ENCODE data around the gene FBXO41. TPM values are rescaled to one million over a fixed set of nuclear protein-coding genes. Genes with fewer than 3 reads are reported as not detected.
"Not testable (repeated sequence)": the region's sequence is repeated elsewhere in the genome, so short reads cannot be mapped to it uniquely, and the experiment has no call there.

FBXO41 gene
- polyA plus RNA-seq, 3 donors: 1.8 to 3.0 (median 1.8) TPM

DNA sequence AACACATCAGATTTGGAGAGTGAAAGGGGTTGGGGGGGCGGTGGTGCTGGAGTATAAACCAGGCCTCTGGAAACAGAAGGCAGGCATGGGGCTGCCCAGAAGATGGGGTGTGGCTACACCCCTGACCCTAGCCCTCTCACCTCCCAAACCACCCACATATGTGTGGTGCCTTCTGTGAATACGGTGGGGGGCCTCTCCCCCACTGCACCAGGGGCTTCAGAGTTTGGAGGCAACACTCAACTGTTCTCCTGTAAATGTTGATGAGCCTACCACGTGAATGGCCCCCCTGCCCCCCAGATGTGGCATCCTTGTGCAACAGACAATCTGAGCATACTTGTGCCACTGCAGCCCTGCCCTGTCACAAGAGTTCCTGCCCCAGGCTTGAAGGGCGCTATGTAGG lies 19.5 kb downstream of the FBXO41 start:
- no peak for DNase-seq (ENCODE audit: extremely low read depth in 1 of 11, low read depth in 9 of 11, low spot score in 4 of 11)

DNA sequence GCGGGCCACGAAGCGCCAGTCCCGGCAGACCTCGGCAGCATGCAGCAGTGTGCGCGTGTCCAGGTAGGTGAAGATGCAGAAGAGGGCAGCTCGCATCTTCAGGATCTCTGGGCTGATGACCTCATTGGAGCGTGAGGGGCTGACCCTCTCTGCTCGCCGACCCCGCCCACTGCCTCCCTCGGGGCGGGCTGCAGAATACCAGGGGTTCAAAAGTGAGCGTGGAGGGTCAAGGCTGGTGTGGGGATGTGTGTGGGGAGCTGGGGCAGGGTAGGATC lies 20.0 kb downstream of the FBXO41 start:
- no peak for DNase-seq (ENCODE audit: extremely low read depth in 1 of 11, low read depth in 9 of 11, low spot score in 4 of 11)

DNA sequence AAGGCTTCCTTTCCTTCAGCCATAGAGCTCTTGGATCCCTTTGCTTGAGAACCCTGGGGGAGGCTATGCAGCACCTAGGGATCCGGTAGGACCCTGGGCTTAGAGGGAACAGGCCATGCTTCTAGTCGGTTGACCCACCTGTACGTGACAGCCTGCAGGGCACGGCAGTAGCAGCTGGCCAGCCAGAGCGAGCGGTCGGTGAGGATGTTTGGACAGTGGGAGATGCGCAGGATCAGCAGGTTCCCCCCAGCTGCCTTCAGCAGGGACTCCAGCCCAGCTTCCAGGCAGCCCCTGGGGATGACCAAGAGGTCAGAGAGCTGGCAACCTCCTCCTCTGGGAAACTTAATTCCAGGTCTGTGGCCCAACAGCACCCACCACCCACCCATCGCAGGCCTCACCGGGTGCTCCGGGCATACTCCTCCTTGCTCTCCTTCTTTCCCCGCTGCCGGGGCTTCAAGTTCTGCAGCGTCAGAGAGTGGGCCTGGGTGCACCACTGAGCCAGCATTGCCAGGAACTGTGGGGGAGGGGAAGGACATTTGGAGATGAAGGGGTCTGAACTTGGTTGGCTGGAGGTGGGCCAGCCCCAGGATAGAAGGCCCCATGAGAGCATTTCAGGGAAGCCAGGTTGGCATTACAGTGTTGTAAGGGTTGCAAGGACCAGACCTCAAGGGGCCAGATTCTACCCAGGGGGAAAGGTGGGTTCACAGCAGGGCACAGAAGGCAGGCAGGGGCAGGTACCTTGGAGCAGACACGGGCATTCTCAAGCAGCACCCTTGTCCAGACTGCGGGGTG lies 20.5 kb downstream of the FBXO41 start:
- DNase-seq (ENCODE audit: extremely low read depth in 1 of 11, low read depth in 9 of 11, low spot score in 4 of 11): no peak

DNA sequence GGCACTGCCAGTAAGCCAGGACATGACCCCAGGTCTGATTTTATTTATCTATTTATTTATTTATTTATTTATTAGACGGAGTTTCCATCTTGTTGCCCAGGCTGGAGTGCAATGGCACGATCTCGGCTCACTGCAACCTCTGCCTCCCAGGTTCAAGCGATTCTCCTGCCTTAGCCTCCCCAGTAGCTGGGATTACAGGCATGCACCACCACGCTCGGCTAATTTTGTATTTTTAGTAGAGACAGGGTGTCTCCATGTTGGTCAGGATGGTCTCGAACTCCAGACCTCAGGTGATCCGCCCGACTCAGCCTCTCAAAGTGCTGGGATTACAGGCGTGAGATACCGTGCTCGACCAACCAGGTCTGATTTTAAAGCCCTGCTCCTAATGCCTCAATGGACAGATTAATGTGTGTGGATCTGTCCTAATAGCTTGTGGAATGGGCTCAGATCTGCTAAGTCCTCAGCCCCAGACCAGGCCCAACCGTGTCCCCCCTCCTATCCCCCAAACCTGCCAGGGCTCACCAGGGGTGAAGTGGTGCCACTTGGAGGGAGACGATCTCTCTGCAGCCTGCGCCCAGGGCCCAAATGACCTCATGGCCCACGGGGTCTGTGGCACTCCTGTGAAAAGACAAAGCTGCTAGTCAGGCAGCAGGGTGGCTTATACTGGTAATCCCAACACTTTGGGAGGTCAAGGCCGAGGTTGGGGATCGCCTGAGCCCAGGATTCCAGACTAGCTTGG lies 21.4 kb downstream of the FBXO41 start:
- DNase-seq (ENCODE audit: extremely low read depth in 1 of 11, low read depth in 9 of 11, low spot score in 4 of 11): not testable (repeated sequence)

DNA sequence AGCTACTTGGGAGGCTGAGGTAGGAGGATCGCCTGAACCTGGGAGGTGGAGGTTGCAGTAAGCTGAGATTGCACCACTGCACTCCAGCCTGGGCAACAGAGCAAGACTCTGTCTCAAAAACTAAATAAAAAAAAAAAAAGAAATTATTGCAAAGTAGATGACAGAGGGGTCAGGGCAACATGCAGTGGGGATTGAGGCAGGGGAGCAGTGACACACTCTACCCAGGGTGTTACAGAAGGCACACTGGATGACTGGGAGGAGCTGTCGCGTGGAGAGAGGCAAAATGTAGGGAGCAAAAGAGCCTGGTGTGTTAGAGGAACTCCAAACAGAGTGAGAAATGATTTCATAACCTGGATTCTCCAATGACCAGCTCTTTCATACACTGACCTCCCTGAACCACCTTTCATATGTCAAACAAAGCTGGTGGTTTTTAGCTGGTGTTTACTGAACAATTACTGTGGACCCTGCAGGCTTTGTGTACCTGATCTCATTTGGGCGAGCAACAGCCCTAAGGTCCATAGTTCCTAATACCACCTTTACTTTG lies 22.1 kb downstream of the FBXO41 start:
- DNase-seq (ENCODE audit: extremely low read depth in 1 of 11, low read depth in 9 of 11, low spot score in 4 of 11): no peak

DNA sequence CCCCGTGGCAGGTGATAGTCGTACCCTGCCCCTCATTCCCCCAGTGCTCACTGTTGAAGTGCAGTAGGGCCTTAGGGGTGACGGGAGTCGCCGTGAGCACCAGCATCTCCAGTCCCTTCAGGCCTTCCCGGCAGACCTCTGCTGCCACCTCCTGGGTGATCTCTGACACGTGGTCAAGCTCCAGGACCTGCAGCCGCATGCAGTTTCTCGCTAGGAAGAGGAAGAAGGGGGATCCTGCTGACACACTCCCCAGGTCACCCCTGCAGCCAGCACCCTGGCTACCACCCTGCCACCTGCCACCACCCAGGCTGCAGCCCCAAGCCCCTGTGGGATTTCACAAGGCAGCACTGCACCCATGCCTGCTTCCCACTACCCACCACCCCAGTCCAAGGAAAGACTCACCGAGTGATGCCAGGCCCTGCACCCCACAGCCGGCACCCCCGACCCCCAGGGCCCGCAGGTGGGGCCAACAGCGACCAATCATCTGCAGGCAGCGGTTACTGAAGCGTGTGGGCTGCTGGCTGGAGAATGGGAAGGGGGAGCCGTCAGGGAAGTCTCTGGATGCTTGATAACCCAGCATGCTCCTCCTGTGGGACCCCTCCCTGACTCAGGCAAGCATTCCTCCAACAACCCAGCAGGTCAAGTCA lies 23.8 kb downstream of the FBXO41 start:
- DNase-seq (ENCODE audit: extremely low read depth in 1 of 11, low read depth in 9 of 11, low spot score in 4 of 11): no peak

DNA sequence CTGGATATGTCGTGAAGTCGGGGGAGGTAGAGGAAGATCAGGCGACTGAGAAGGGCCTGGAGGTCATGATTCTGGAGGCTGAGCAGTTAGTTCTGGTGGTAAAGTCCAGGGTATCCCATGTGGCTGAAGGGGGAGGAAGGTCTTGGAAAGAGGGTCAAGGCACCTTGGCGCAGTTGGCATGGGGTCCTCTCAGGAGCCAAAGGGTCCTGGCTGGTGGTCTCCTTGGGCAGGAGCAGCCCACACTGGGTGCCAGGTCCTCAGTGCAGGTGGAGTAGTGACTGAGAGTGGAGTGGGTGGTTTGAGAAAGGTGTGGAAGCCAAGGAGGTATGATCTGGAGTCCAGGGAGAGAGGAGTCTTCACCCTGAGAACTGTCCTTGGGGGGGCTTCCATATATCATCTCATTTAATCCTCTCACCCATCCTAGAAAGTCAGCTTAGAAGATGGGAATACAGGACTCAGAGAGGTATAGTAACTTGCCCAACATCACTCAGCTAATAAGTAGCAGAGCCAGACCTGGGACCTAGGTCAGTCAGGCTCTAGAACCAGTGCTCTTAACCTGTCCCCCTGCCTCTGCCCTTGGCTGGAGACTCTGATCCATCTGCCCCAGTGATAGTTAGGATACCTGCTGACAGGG lies 24.5 kb downstream of the FBXO41 start:
- no peak for DNase-seq (ENCODE audit: extremely low read depth in 1 of 11, low read depth in 9 of 11, low spot score in 4 of 11)

DNA sequence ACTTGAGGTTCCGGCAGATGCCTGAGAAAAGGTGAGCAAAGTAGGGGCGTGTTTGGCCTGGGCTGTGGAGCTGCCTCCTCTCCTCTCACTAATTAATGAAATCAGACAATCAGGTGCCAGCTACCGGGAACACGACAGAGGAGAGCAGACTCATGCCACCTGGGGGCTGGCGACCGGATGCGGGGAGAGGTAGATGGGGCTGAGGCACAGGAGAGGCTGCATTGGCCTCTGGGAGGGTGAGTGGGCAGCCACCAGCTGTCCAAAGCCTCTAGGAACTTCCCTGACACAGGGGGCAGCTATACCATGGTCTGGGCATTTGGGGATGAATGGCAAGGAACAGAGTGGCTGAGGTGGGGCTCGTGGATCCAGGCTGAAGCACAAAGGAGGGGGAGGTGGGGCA lies 25.0 kb downstream of the FBXO41 start:
- no peak for DNase-seq (ENCODE audit: extremely low read depth in 1 of 11, low read depth in 9 of 11, low spot score in 4 of 11)

DNA sequence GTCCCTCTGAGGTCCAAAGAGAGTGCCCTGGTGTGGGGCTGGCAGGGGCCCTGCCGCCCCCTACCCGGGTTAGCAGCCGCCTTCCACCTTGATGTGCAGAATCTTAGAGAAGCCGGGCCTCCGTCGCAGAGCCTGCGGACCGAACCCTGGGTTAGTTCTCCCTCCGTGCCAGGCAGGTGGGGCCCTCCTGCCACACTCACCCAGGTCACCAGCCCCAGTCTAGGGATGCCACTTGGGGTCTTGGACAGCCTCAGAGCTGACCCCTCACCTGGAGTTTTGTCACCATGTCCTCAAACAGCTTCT lies 25.4 kb downstream of the FBXO41 start:
- no peak for DNase-seq (ENCODE audit: extremely low read depth in 1 of 11, low read depth in 9 of 11, low spot score in 4 of 11)

DNA sequence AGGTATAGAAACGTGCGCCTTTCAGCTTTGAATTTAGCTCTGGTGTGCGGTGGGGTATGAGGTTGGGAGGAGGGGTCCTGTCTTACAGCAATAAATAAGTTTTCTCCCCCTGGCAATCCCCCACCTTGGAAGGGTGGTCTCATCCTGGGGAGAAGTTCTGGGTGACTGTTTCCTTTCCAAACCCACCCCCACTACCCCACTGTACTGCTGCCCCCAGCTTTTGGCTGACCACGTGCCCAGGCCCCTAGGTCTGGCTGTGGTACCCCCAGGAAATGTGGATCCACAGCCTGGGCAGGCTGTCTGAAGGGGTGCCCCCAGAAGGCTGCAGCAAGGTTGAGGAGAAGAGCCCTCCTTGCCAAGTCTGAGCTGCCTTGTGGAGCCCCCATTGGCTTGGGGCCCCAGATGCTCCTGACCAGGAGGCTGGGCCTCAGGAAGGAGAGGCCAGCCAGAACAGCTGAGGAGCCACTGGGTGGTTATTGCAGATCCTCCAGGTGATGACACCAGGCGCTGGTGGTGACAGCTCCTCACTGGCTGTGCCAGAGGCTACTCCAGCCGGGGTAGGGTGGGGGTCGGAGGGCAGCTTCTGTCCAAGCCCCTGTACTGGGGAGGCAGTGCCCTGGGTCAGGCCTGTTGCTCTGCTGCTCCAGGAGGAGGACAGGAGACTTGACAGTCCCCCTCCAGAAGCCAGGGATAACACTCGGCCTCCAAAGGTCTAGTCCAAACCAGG lies 25.9 kb downstream of the FBXO41 start:
- DNase-seq (ENCODE audit: extremely low read depth in 1 of 11, low read depth in 9 of 11, low spot score in 4 of 11): no peak

DNA sequence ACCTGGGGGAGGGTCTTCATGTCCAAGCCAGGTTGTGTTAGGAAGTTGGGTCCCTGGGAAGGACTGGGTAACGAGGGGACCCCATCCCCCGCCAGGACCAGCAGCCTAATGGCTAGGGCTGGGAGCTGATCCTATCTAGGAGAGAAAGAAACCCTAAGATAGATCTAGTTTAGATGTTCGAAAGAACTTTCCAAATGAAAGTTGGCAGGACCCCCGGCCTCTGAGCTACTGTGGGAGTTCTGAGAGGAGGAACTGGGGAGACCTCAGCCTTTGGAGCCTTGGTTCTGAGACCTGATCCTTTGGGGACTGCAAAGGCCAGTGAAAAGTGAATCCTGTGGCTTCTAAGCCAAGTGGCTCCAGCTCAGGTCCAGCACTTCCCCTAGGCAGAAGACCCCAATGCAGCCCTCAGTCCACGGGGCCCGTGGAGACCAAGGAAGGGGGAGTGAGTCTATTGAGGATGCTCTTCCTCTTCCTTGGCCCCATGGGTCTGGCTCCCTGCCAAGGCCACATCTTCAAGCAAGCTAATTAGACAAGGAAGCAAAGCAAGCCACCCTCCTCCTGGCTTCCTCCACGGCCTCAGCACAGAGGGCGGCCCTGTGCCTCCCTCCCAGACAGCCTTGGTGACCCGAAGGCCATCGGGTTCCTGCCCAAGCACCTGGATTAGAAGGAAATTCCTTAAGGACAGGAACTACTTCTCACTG lies 26.7 kb downstream of the FBXO41 start:
- DNase-seq (ENCODE audit: extremely low read depth in 1 of 11, low read depth in 9 of 11, low spot score in 4 of 11): no peak

DNA sequence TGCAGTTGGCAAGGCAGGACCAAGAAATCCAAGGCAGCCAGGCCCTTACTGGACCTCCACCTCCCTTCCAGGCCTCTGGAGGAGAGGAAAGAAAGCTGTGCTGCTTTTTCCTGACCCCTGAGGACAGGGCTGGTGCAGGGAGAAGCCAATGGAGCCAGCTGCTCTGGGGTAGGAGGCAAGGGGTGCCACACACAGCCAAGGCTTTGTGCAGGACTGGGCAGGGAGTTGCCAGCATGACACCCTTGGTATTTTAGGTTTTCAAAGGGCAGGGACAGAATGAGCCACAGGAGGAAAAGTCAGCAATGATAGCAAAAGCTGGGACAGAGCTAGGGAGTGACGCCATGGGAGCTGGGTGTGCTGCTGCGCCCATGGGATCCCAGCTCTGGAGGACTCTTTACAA lies 27.3 kb downstream of the FBXO41 start:
- DNase-seq (ENCODE audit: extremely low read depth in 1 of 11, low read depth in 9 of 11, low spot score in 4 of 11): no peak

DNA sequence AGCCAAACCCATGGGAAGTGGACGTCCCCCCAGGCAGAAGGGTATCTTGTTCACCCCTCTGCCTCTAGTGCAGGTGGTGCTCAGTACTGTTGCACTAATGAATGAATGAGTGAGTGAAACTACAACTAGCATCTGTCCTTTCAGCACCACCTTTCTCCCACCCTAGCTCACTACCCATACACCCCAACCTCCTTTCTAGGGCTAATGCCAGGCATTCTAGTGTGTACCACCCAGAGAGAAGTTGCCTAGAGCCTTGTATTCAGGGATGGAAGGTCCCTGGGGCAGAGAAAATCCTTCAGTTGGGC lies 27.7 kb downstream of the FBXO41 start:
- DNase-seq (ENCODE audit: extremely low read depth in 1 of 11, low read depth in 9 of 11, low spot score in 4 of 11): no peak

DNA sequence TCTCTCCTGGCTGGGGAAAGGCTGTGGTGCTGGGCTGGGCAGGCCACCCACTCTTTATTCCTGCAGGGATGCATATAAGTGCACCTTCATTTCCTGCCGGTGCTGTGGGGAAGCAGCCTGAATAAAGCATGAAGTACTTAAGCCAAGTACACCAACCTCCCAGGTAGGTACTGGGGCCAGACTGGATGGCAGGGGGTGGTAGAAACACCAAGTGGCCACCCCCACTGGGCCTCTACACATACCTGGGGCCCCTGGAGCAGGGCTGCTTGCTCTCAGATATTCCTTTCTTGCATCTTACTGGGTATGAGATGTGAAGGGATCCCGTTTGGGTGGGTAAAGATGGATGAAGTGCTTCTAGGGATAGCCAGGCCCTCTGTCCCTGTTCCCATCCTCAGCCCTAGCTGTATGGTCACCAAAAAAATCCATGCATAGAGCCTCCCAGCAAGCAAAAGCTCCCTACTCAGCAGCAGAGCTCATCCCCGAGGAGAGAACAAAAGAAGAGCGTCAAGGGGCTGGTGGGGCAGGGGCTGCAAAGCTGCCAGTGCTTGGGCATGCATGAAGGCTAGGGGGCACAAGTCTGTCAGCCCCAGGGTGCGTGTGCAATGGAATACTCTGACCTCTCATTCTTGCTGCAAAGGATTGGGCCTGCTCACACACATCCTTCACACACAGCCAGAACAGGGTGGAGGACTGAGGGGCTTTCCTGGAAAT lies 28.2 kb downstream of the FBXO41 start:
- DNase-seq (ENCODE audit: extremely low read depth in 1 of 11, low read depth in 9 of 11, low spot score in 4 of 11): no peak

DNA sequence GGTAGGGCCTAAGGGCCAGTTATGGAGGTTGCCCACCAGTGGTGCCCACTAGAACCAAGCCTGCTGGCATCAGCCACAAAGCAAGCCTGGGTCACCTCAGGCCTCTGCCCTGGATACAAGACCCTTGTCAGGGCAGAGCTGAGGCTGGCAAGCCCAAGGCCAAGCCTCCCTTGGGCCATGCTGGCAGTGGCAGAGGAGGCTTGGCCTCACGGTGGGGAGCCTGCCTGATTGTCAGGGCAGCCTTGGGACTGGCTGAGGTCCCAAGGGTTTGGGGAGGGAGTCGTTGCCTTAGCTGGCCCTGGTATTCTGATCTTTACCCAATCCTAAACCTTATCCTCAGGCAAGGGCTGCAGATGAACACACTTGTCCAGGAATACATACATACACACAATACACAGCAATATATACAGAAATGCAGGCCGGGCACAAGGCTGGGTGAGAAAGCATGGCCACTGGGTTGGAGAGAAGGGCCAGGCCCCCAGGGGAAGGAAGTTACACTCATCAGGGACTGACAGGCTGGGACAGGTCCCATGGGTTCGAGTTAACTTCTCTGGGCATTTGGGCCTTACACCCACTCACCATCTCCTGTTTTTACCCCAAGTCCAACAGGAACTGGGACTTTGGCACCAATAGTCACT lies 29.2 kb downstream of the FBXO41 start:
- DNase-seq (ENCODE audit: extremely low read depth in 1 of 11, low read depth in 9 of 11, low spot score in 4 of 11): no peak

DNA sequence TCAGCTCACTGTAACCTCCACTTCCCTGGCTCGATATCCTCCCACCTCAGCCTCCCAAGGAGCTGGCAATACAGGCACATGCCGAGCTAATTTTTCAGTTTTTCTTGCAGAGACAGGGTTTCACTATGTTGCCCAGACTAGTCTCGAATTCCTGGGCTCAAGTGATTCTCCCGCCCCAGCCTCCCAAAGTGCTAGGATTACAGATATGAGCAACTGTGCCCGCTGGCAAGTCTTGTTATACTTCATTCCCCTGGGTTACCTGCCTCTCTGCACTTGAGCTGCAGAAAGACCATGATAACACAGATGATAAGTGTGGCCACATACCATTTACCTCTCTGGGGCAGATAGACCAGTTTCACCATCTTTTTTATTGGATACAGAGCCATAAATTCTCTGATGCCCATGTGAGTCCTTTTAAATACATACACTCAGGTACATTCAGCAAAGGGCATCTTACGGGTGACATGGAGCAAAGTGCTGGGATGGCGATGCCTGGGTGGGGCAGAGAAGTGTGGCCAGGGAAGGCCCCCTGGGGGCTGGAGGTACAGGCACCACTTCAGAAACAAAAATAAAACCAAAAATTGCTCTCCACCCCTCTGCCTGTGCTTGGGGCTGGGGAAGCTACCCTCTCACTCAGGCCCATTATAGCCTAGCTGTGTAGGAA lies 29.8 kb downstream of the FBXO41 start:
- no peak for DNase-seq (ENCODE audit: extremely low read depth in 1 of 11, low read depth in 9 of 11, low spot score in 4 of 11)

DNA sequence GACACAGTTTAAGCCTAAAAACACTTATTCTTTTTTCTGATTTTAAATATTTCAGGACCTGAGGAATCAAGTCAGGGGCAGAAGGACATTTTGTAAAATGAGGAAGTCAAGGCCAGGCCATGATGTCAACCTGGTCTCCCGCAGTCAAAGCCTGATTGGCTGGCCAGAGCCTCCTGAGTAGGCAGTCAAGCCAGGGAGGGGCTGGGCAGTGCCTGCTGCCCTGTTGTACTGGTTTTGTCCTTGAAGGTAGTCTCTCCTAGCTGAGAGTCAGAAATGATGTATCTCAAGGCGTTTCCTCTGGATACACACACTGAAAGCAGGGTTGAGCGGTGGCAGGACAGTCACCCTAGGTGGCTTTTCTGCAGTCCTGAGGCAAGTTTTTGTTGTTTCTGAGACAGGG lies 30.4 kb downstream of the FBXO41 start:
- DNase-seq (ENCODE audit: extremely low read depth in 1 of 11, low read depth in 9 of 11, low spot score in 4 of 11): no peak
